HCT116 (cell line): ENCODE measurements around the gene FRMPD4. TPM values are rescaled to one million over a fixed set of nuclear protein-coding genes. Genes with fewer than 3 reads are reported as not detected.

ENCODE experiments used
- ATAC-seq: fragments of 200-7000 bp; cut with Tn5 transposase; 2 replicates; pipeline ENCODE4 v1.9.1; 2020; ENCODE audit warnings: mild to moderate bottlenecking, moderate library complexity
- BruUV-seq: library from RNA; stranded (reverse); fragments of 400-500 nt; replicated peaks from 2 replicates; lab custom pipeline; 2021; lab: Mats Ljungman, UMichigan
- CTCF ChIA-PET: fragments of 300-600 bp; sonication (Branson Sonifier 250); formaldehyde crosslinking; loops from one replicate; lab custom pipeline; 2021; ENCODE audit warnings: antibody characterized with exemption; lab: Charles Lee
- POLR2A ChIA-PET: fragments of 300-600, 350-600 bp; sonication (Branson Sonifier 250); formaldehyde crosslinking; loops from one replicate; lab custom pipeline; 2021; ENCODE audit warnings: antibody characterized with exemption; lab: Charles Lee
- RAD21 ChIA-PET, 2 experiments: fragments of 300-600 bp; sonication (Branson Sonifier 250); formaldehyde crosslinking; loops; one replicate each; lab custom pipeline; 2023; ENCODE audit warnings: low total read pairs in 2 of 2; ENCODE audit not compliant: uncharacterized antibody in 2 of 2, unreplicated experiment in 2 of 2, low non-redundant PET in 1 of 2; lab: Charles Lee
- DNase-seq: peaks from one replicate; pipeline ENCODE4 v3.0.0-alpha.2; 2010; ENCODE audit warnings: low read depth, low spot score
- H2AFZ ChIP-seq: fragments of 200-600 bp; shearing (Covaris generic), sonication (generic); 2 replicates; pipeline ENCODE4 v1.6.1; 2017; ENCODE audit warnings: low read depth, mixed run types, mixed read lengths, antibody characterized with exemption, low read length; ENCODE audit not compliant: poor library complexity, severe bottlenecking
- H3K27ac ChIP-seq: 2 replicates; pipeline ENCODE4 v1.5.1; 2012; ENCODE audit warnings: low read depth, low read length
- H3K27me3 ChIP-seq: fragments of 200-600 bp; sonication (generic); 2 replicates; pipeline ENCODE4 v1.6.1; 2016; ENCODE audit warnings: mixed run types, low read length, mixed read lengths; ENCODE audit not compliant: insufficient read depth
- H3K36me3 ChIP-seq, 2 experiments: fragments of 200-500 bp in 1 of 2; fragments of 200-600 bp in 1 of 2; sonication (Bioruptor generic) in 1 of 2; sonication (generic) in 1 of 2; 2 replicates each; pipeline versions ENCODE4 v1.5.1 to v1.6.1; 2014 to 2016; ENCODE audit warnings: low read length in 2 of 2, inconsistent platforms in 1 of 2, mixed read lengths in 1 of 2, mixed run types in 1 of 2; ENCODE audit not compliant: insufficient read depth in 2 of 2, control insufficient read depth in 1 of 2
- H3K4me1 ChIP-seq, 2 experiments: fragments of 200-600 bp in 1 of 2; sonication (generic) in 1 of 2; 2 replicates each; pipeline versions ENCODE4 v1.5.1 to v1.6.1; 2012 to 2017; ENCODE audit warnings: low read length in 2 of 2, inconsistent platforms in 1 of 2, mild to moderate bottlenecking in 1 of 2, mixed read lengths in 1 of 2, mixed run types in 1 of 2, moderate library complexity in 1 of 2; ENCODE audit not compliant: insufficient read depth in 2 of 2, control insufficient read depth in 1 of 2
- H3K4me2 ChIP-seq: fragments of 200-600 bp; sonication (generic); 2 replicates; pipeline ENCODE4 v1.6.1; 2017; ENCODE audit warnings: mixed run types, low read length, mixed read lengths
- H3K4me3 ChIP-seq, 2 experiments: fragments of 200-600 bp in 1 of 2; sonication (generic) in 1 of 2; replicated peaks in 1 of 2; 2 replicates each; pipeline ENCODE4 v1.5.1; 2011 to 2016; ENCODE audit warnings: low read length in 2 of 2, control low read depth in 1 of 2, low read depth in 1 of 2, mild to moderate bottlenecking in 1 of 2, mixed read lengths in 1 of 2, mixed run types in 1 of 2
- H3K79me2 ChIP-seq: fragments of 200-600 bp; sonication (generic); 2 replicates; pipeline ENCODE4 v1.6.1; 2017; ENCODE audit warnings: mild to moderate bottlenecking, mixed run types, low read length, moderate library complexity, mixed read lengths; ENCODE audit not compliant: insufficient read depth
- H3K9ac ChIP-seq: fragments of 200-600 bp; sonication (generic); 2 replicates; pipeline ENCODE4 v1.6.1; 2016; ENCODE audit warnings: low read length, mixed read lengths
- H3K9me2 ChIP-seq: fragments of 200-600 bp; sonication (generic), shearing (Covaris generic); 2 replicates; pipeline ENCODE4 v1.6.1; 2017; ENCODE audit warnings: mixed run types, mild to moderate bottlenecking, moderate library complexity; ENCODE audit not compliant: insufficient read depth
- H3K9me3 ChIP-seq, 2 experiments: fragments of 200-500 bp in 1 of 2; fragments of 200-600 bp in 1 of 2; sonication (Bioruptor generic) in 1 of 2; sonication (generic) in 1 of 2; 2 replicates each; pipeline ENCODE4 v1.6.1; 2014 to 2017; ENCODE audit warnings: low read length in 2 of 2, mixed read lengths in 2 of 2, inconsistent platforms in 1 of 2, low read depth in 1 of 2, mild to moderate bottlenecking in 1 of 2, mixed run types in 1 of 2, moderate library complexity in 1 of 2; ENCODE audit not compliant: control insufficient read depth in 1 of 2, insufficient read depth in 1 of 2
- H4K20me1 ChIP-seq: fragments of 200-600 bp; sonication (generic), shearing (Covaris generic); 2 replicates; pipeline ENCODE4 v1.6.1; 2017; ENCODE audit warnings: mixed run types, mild to moderate bottlenecking, moderate library complexity; ENCODE audit not compliant: insufficient read depth
- EGR1 ChIP-seq: IDR thresholded peaks from 2 replicates; pipeline ENCODE4 v1.6.1; 2012; ENCODE audit warnings: low read depth
- EZH2phosphoT487 ChIP-seq: fragments of 200-600 bp; IDR thresholded peaks from 2 replicates; pipeline ENCODE4 v1.6.1; 2018; ENCODE audit warnings: antibody characterized with exemption, borderline replicate concordance
- FOSL1 ChIP-seq: IDR thresholded peaks from 2 replicates; pipeline ENCODE4 v1.6.1; 2012; ENCODE audit warnings: low read depth
- JUND ChIP-seq: IDR thresholded peaks from 2 replicates; pipeline ENCODE4 v1.6.1; 2012
- POLR2A ChIP-seq: IDR thresholded peaks from 2 replicates; pipeline ENCODE4 v1.7.0; 2011; ENCODE audit warnings: borderline replicate concordance; ENCODE audit not compliant: insufficient read depth, insufficient read length; ENCODE audit errors: extremely low read depth
- RAD21 ChIP-seq: IDR thresholded peaks from 2 replicates; pipeline ENCODE4 v1.6.1; 2012; ENCODE audit warnings: low read depth, mild to moderate bottlenecking
- YY1 ChIP-seq: IDR thresholded peaks from 2 replicates; pipeline ENCODE4 v1.6.1; 2011; ENCODE audit warnings: low read length, low read depth, moderate library complexity, mild to moderate bottlenecking; ENCODE audit not compliant: insufficient replicate concordance; ENCODE audit errors: extremely low read depth
- ZFX ChIP-seq: fragments of 450-650 bp; IDR thresholded peaks from 2 replicates; pipeline ENCODE4 v1.6.1; 2017
- intact Hi-C: fragments of 100-400 bp; cut with micrococcal nuclease; formaldehyde crosslinking; loops from 2 replicates; pipeline ENCODE4 v1.10.0; 2022
- total RNA-seq: library from RNA; stranded (reverse); gene quantifications from one replicate; pipeline ENCODE4 v1.2.1, GENCODE V29; 2021; ENCODE audit not compliant: unreplicated experiment
- TF ChIP-seq, protein P1 (sequence below): IDR thresholded peaks from 2 replicates; pipeline ENCODE4 v1.6.1; 2012; ENCODE audit warnings: low read depth
- TF ChIP-seq, protein P2 (sequence below): IDR thresholded peaks from 2 replicates; pipeline ENCODE4 v1.6.1; 2011; ENCODE audit warnings: mild to moderate bottlenecking, low read length, moderate library complexity; ENCODE audit not compliant: insufficient replicate concordance; ENCODE audit errors: extremely low read depth
- TF ChIP-seq, protein P3 (sequence below): IDR thresholded peaks from 2 replicates; pipeline ENCODE4 v1.6.1; 2012
- TF ChIP-seq, protein P4 (sequence below): IDR thresholded peaks from 2 replicates; pipeline ENCODE4 v1.6.1; 2012

The FRMPD4 gene
- total RNA-seq, 1 experiment from 2014 or later: not detected

- Histone ChIP-seq H3K27ac (no peak overlapping the region), H3K4me3 (no peak overlapping the region), H2AFZ (no peak overlapping the region), H3K36me3 (no peaks in the 10 kb centered on the region), H3K9ac (no peak overlapping the region), H3K9me2 (no peaks in the 10 kb centered on the region), H3K9me3 (no peaks in the 10 kb centered on the region), H3K27me3 (no peaks in the 10 kb centered on the region), H4K20me1 (no peaks in the 10 kb centered on the region), H3K79me2 (no peaks in the 10 kb centered on the region), H3K4me2 (no peak overlapping the region), H3K4me1 (no peaks in the 10 kb centered on the region)
- no peak for DNase-seq
- TF ChIP-seq EGR1 (no peak), ZFX (no peak), POLR2A (no peak), RAD21 (no peak), JUND (no peak), YY1 (no peak), EZH2phosphoT487 (no peak), FOSL1 (no peak)
- TF ChIP-seq, protein P1, sequence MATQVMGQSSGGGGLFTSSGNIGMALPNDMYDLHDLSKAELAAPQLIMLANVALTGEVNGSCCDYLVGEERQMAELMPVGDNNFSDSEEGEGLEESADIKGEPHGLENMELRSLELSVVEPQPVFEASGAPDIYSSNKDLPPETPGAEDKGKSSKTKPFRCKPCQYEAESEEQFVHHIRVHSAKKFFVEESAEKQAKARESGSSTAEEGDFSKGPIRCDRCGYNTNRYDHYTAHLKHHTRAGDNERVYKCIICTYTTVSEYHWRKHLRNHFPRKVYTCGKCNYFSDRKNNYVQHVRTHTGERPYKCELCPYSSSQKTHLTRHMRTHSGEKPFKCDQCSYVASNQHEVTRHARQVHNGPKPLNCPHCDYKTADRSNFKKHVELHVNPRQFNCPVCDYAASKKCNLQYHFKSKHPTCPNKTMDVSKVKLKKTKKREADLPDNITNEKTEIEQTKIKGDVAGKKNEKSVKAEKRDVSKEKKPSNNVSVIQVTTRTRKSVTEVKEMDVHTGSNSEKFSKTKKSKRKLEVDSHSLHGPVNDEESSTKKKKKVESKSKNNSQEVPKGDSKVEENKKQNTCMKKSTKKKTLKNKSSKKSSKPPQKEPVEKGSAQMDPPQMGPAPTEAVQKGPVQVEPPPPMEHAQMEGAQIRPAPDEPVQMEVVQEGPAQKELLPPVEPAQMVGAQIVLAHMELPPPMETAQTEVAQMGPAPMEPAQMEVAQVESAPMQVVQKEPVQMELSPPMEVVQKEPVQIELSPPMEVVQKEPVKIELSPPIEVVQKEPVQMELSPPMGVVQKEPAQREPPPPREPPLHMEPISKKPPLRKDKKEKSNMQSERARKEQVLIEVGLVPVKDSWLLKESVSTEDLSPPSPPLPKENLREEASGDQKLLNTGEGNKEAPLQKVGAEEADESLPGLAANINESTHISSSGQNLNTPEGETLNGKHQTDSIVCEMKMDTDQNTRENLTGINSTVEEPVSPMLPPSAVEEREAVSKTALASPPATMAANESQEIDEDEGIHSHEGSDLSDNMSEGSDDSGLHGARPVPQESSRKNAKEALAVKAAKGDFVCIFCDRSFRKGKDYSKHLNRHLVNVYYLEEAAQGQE: no peak
- TF ChIP-seq, protein P2, sequence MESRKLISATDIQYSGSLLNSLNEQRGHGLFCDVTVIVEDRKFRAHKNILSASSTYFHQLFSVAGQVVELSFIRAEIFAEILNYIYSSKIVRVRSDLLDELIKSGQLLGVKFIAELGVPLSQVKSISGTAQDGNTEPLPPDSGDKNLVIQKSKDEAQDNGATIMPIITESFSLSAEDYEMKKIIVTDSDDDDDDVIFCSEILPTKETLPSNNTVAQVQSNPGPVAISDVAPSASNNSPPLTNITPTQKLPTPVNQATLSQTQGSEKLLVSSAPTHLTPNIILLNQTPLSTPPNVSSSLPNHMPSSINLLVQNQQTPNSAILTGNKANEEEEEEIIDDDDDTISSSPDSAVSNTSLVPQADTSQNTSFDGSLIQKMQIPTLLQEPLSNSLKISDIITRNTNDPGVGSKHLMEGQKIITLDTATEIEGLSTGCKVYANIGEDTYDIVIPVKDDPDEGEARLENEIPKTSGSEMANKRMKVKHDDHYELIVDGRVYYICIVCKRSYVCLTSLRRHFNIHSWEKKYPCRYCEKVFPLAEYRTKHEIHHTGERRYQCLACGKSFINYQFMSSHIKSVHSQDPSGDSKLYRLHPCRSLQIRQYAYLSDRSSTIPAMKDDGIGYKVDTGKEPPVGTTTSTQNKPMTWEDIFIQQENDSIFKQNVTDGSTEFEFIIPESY: no peak
- TF ChIP-seq, protein P3, sequence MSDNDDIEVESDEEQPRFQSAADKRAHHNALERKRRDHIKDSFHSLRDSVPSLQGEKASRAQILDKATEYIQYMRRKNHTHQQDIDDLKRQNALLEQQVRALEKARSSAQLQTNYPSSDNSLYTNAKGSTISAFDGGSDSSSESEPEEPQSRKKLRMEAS: no peak
- TF ChIP-seq, protein P4, sequence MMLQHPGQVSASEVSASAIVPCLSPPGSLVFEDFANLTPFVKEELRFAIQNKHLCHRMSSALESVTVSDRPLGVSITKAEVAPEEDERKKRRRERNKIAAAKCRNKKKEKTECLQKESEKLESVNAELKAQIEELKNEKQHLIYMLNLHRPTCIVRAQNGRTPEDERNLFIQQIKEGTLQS: no peak
- ChIA-PET POLR2A (no interaction called here), RAD21 (no interaction called here), CTCF (no interaction called here)
- intact Hi-C loops: no loop called here
- no peak for ATAC-seq
- BruUV-seq: no TSS peak
Observed at GRCh38 chrX:12159799-12160198, 21.5 kb downstream of the FRMPD4 start.
